Neuronal stem cell (in vitro differentiated cells): ENCODE measurements around the gene GOLGA1.

Experiments
- DNase-seq: peaks from one replicate; pipeline ENCODE4 v3.0.0-alpha.2; 2013; ENCODE audit warnings: low spot score
- H2AFZ ChIP-seq: one replicate; pipeline ENCODE4 v1.6.1; 2013; ENCODE audit warnings: mild to moderate bottlenecking, low read length, inconsistent platforms
- H2AK5ac ChIP-seq: 2 replicates; pipeline ENCODE4 v1.6.1; 2013; ENCODE audit warnings: low read depth, mild to moderate bottlenecking, inconsistent platforms, low read length, moderate library complexity, mixed read lengths
- H2BK120ac ChIP-seq: 2 replicates; pipeline ENCODE4 v1.6.1; 2013; ENCODE audit warnings: low read depth, mild to moderate bottlenecking, inconsistent platforms, low read length, moderate library complexity, mixed read lengths
- H2BK12ac ChIP-seq: one replicate; pipeline ENCODE4 v1.6.1; 2013; ENCODE audit warnings: low read length, inconsistent platforms
- H2BK15ac ChIP-seq: 2 replicates; pipeline ENCODE4 v1.6.1; 2013; ENCODE audit warnings: mild to moderate bottlenecking, low read length, inconsistent platforms, mixed read lengths
- H2BK5ac ChIP-seq: one replicate; pipeline ENCODE4 v1.6.1; 2013; ENCODE audit warnings: inconsistent platforms, mild to moderate bottlenecking, low read length, moderate library complexity
- H3K14ac ChIP-seq: one replicate; pipeline ENCODE4 v1.6.1; 2013; ENCODE audit warnings: low read length, inconsistent platforms
- H3K18ac ChIP-seq: 2 replicates; pipeline ENCODE4 v1.6.1; 2013; ENCODE audit warnings: low read length, inconsistent platforms
- H3K23ac ChIP-seq: 2 replicates; pipeline ENCODE4 v1.6.1; 2013; ENCODE audit warnings: low read depth, mild to moderate bottlenecking, mixed read lengths, low read length, inconsistent platforms; ENCODE audit not compliant: poor library complexity
- H3K27ac ChIP-seq: replicated peaks from 3 replicates; pipeline ENCODE4 v1.5.1; 2013; ENCODE audit warnings: low read length, inconsistent platforms
- H3K27me3 ChIP-seq, 3 experiments: 2 replicates each; pipeline ENCODE4 v1.6.1; 2013; ENCODE audit warnings: low read length in 3 of 3, mild to moderate bottlenecking in 2 of 3, inconsistent platforms in 1 of 3, low read depth in 1 of 3, mixed read lengths in 1 of 3, moderate library complexity in 1 of 3; ENCODE audit not compliant: control insufficient read depth in 3 of 3, insufficient read depth in 3 of 3
- H3K36me3 ChIP-seq, 2 donors: replicated peaks in 1 of 2; 2 replicates each; pipeline ENCODE4 v1.6.1; 2013; ENCODE audit warnings: low read length in 2 of 2; ENCODE audit not compliant: control insufficient read depth in 2 of 2, insufficient read depth in 2 of 2
- H3K4ac ChIP-seq: 2 replicates; pipeline ENCODE4 v1.6.1; 2013; ENCODE audit warnings: inconsistent platforms, mild to moderate bottlenecking, low read length, moderate library complexity
- H3K4me1 ChIP-seq, 2 donors: 1 replicate in 1 of 2; 2 replicates in 1 of 2; pipeline ENCODE4 v1.6.1; 2013; ENCODE audit warnings: low read length in 2 of 2, low read depth in 1 of 2; ENCODE audit not compliant: control insufficient read depth in 2 of 2, insufficient read depth in 1 of 2
- H3K4me2 ChIP-seq: one replicate; pipeline ENCODE4 v1.6.1; 2013; ENCODE audit warnings: mild to moderate bottlenecking, low read length, inconsistent platforms; ENCODE audit not compliant: insufficient read depth, poor library complexity, severe bottlenecking
- H3K4me3 ChIP-seq, 2 donors: 2 replicates each; pipeline ENCODE4 v1.5.1; 2013; ENCODE audit warnings: low read length in 2 of 2, mild to moderate bottlenecking in 2 of 2, inconsistent platforms in 1 of 2, moderate library complexity in 1 of 2
- H3K79me1 ChIP-seq: one replicate; pipeline ENCODE4 v1.6.1; 2013; ENCODE audit warnings: low read depth, mild to moderate bottlenecking, inconsistent platforms, low read length, moderate library complexity
- H3K9ac ChIP-seq: one replicate; pipeline ENCODE4 v1.6.1; 2013; ENCODE audit warnings: mild to moderate bottlenecking, low read depth, low read length, inconsistent platforms; ENCODE audit not compliant: poor library complexity
- H3K9me3 ChIP-seq, 2 donors: replicated peaks in 1 of 2; 2 replicates each; pipeline versions ENCODE3 to v1.6.1; 2013; ENCODE audit warnings: low read length in 2 of 2, mild to moderate bottlenecking in 2 of 2, inconsistent platforms in 1 of 2, low read depth in 1 of 2, mixed read lengths in 1 of 2, moderate library complexity in 1 of 2; ENCODE audit not compliant: control insufficient read depth in 2 of 2, insufficient read depth in 1 of 2
- H4K8ac ChIP-seq: one replicate; pipeline ENCODE4 v1.6.1; 2013; ENCODE audit warnings: low read depth, mild to moderate bottlenecking, inconsistent platforms, low read length, moderate library complexity
- H4K91ac ChIP-seq: one replicate; pipeline ENCODE4 v1.6.1; 2013; ENCODE audit warnings: low read length, low read depth, mild to moderate bottlenecking, inconsistent platforms; ENCODE audit not compliant: poor library complexity
- WGBS, 2 donors: extraction: QIAGEN DNeasy Blood & Tissue Kit; methylation state at CpG; one replicate each; pipeline ENCODE4 v1.1.7; 2013; ENCODE audit warnings: missing lambda C conversion rate in 2 of 2, mixed read lengths in 1 of 2; ENCODE audit not compliant: insufficient read length in 2 of 2, insufficient replicate concordance in 1 of 2; ENCODE audit errors: extremely low coverage in 2 of 2; 5-methylcytosine and 5-hydroxymethylcytosine counted together

The GOLGA1 gene

DNA sequence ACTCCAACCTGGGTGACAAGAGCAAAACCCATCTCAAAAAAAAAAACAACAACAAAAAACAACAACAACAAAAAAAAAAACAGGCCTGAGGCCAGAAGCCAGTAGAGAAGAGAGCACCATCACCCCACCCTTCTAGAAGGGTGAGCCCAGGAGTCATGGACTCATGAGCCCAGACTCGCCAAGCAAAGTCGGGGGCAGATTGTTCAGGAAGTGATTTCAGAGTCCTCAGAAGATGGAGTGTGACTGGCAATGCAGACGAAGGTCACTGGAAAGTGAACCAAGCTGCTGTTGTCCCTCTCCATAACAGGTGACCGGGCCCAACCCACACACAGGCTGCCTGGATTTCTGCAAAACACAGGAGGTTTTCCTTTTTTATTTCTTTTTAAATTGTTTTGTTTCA lies 96.6 kb downstream of the GOLGA1 start:
- Histone ChIP-seq H3K36me3 (no peaks in the 10 kb centered on the region), H3K27me3 (no peaks in the 10 kb centered on the region), H3K9ac (no peak overlapping the region), H3K14ac (no peak overlapping the region), H2BK12ac (no peak overlapping the region), H3K79me1 (no peaks in the 10 kb centered on the region), H3K9me3 (no peaks in the 10 kb centered on the region), H3K18ac (no peak overlapping the region), H4K91ac (no peak overlapping the region), H3K27ac (no peak overlapping the region), H3K4me2 (no peak overlapping the region), H3K4me1 (no peaks in the 10 kb centered on the region), H2BK15ac (no peak overlapping the region), H3K4ac (no peak overlapping the region), H4K8ac (no peak overlapping the region), H2BK5ac (no peak overlapping the region), H2AK5ac (no peak overlapping the region), H2BK120ac (no peak overlapping the region), H3K4me3 (no peak overlapping the region), H2AFZ (no peak overlapping the region), H3K23ac (no peak overlapping the region)
- no CpG with 5 or more reads among the region's 4 CpGs for WGBS, 2 donors
- DNase-seq, result no peak

DNA sequence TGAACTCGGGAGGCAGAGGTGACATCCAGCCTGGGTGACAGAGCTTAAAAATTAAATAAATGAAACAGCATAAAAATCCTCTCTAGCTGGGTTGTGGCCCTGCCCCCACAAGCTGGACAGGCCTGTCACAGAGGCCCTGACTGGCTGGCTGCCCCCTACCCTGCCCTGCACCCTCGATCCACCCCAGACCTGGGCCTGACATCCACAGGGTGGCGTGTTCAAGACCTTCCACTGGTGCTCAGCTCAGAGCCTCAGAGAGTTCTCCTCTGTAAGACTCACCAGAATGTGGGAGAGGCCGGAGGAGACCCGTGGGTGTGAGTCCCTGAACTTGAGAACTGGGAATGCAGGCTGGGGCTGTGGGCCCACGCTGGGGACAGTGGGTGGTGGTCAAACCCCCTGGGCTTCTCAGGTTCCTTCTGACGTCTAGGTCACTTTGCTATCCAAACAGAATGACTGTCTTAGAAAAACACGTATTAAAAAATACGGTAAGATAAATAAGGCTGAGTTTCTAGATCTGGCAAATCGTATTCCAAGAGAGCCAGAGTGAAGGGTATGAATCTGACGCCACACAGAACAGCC lies 97.3 kb downstream of the GOLGA1 start:
- Histone ChIP-seq H3K9me3 (no peaks in the 10 kb centered on the region), H3K36me3 (no peaks in the 10 kb centered on the region), H3K4me2 (no peak overlapping the region), H2AFZ (no peak overlapping the region), H3K79me1 (no peaks in the 10 kb centered on the region), H4K91ac (no peak overlapping the region), H3K23ac (no peak overlapping the region), H2BK12ac (no peak overlapping the region), H2BK120ac (no peak overlapping the region), H3K14ac (no peak overlapping the region), H2AK5ac (peak overlapping the region; percentile 21), H3K4me3 (no peak overlapping the region), H2BK5ac (no peak overlapping the region), H3K4me1 (no peaks in the 10 kb centered on the region), H3K27me3 (no peaks in the 10 kb centered on the region), H3K9ac (no peak overlapping the region), H3K18ac (no peak overlapping the region), H2BK15ac (peak overlapping the region; percentile 81), H4K8ac (no peak overlapping the region), H3K27ac (no peak overlapping the region), H3K4ac (no peak overlapping the region)
- WGBS, 2 donors, result no CpG with 5 or more reads among the region's 11 CpGs
- no peak for DNase-seq

- Histone ChIP-seq H2BK120ac (no peak overlapping the region), H3K18ac (no peak overlapping the region), H3K9ac (no peak overlapping the region), H3K14ac (no peak overlapping the region), H3K23ac (no peak overlapping the region), H3K4me2 (no peak overlapping the region), H3K9me3 (no peaks in the 10 kb centered on the region), H2AFZ (no peak overlapping the region), H3K4me3 (no peak overlapping the region), H2AK5ac (peak overlapping the region; percentile 10), H3K79me1 (no peaks in the 10 kb centered on the region), H3K36me3 (no peaks in the 10 kb centered on the region), H3K27me3 (no peaks in the 10 kb centered on the region), H4K8ac (no peak overlapping the region), H4K91ac (no peak overlapping the region), H3K27ac (no peak overlapping the region), H2BK12ac (no peak overlapping the region), H3K4me1 (no peaks in the 10 kb centered on the region), H2BK5ac (no peak overlapping the region), H2BK15ac (peak overlapping the region; percentile 2), H3K4ac (no peak overlapping the region)
- no CpG with 5 or more reads among the region's 14 CpGs for WGBS, 2 donors
- no peak for DNase-seq
Observed at GRCh38 chr9:124841075-124841821, 99.6 kb downstream of the GOLGA1 start.

DNA sequence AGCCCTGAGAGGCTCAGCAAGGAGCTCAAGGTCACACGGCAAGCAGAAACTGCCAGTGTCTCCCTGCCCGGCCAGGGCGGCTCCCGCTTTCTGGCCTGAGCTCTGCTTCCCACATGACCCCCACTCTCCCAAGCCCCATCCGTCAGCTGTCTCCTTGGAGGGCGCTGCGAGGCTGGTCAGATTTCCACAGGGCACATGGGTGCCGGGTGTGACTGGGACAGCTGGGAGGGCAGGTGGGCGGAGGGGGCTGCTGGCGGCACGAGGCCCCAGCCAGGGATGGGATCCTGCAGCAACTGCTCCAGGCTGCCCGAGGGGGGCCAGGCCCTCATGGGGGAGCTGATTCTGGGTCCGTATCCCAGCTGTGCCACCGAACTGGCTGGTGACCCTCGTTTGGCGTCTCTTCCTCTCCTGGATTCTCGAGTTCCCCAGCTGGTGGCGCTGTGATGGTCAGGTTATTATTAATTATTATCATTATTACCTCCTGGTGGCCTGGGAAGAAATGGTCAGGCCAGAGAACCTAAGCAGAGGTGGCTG lies 100.5 kb downstream of the GOLGA1 start:
- H3K23ac ChIP-seq, result no peak overlapping the region
- H3K9ac ChIP-seq, result peak overlapping the region; percentile 73
- H3K14ac ChIP-seq, result no peak overlapping the region
- no peak overlapping the region for H2AFZ ChIP-seq
- H3K9me3 ChIP-seq, result no peaks in the 10 kb centered on the region
- DNase-seq, result no peak
- H3K18ac ChIP-seq, result peak overlapping the region; percentile 72
- H2BK5ac ChIP-seq, result peak overlapping the region; percentile 92
- no peak overlapping the region for H2BK120ac ChIP-seq
- H3K4me1 ChIP-seq, result no peaks in the 10 kb centered on the region
- no peak overlapping the region for H4K91ac ChIP-seq
- WGBS, 2 donors, result no CpG with 5 or more reads among the region's 18 CpGs
- no peak overlapping the region for H2BK12ac ChIP-seq
- no peaks in the 10 kb centered on the region for H3K36me3 ChIP-seq
- H2AK5ac ChIP-seq, result peak overlapping the region; percentile 58
- H3K79me1 ChIP-seq, result no peaks in the 10 kb centered on the region
- no peak overlapping the region for H4K8ac ChIP-seq
- H3K27me3 ChIP-seq, result peaks cover 0 to under 1% (median 0%) of the 10 kb centered on the region in 3 experiments
- no peak overlapping the region for H3K27ac ChIP-seq
- H2BK15ac ChIP-seq, result peak overlapping the region; percentile 4
- no peak overlapping the region for H3K4me2 ChIP-seq
- H3K4ac ChIP-seq, result no peak overlapping the region
- H3K4me3 ChIP-seq, result no peak overlapping the region
